NCI-H1105 treated with DMSO at 0.1 percent for 48 hours (cell line): ENCODE data around the gene YAE1.

Source experiments
- DNase-seq: peaks from one replicate; lab custom pipeline; 2025; lab: John Stamatoyannopoulos, UW

The YAE1 gene

DNA sequence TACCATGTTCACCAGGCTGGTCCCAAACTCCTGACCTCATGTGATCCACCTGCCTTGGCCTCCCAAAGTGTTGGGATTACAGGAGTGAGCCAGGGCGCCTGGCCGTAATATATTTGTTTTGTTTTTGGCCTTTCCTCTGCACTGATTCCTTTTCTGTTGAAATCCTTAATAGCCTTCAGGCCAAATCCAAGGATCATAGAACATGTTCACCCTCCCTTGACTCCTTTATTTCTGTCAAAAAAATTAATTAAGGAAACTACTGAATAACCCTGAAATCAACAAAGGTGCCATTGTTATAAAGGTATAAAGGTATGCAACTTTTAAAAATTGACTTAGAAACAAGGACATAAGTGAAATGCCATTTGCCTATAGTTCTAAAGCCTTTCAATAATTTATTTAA is 41.7 kb downstream of the YAE1 start:
- DNase-seq: no peak

- no peak for DNase-seq
Observed at GRCh38 chr7:39608278-39608677, 42.1 kb downstream of the YAE1 start.

- no peak for DNase-seq
Observed at GRCh38 chr7:39609113-39609934, 43.1 kb downstream of the YAE1 start.

DNA sequence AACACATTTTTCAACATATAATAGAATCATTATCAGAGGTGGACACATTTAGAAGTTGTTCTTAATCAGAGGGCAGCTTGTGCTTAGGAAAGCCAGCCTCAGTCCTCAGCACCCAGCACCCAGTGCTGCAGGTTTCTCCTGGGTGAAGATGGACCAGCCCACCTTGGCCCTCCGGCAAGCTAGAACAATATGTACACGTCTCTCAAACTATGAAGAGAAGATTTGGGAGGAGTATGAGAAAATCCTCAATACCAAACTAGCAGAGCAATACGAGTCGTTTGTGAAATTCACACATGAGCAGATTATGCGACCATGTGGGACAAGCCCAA is 43.7 kb downstream of the YAE1 start:
- DNase-seq: no peak

- DNase-seq: no peak
Observed at GRCh38 chr7:39613577-39613976, 47.4 kb downstream of the YAE1 start.

DNA sequence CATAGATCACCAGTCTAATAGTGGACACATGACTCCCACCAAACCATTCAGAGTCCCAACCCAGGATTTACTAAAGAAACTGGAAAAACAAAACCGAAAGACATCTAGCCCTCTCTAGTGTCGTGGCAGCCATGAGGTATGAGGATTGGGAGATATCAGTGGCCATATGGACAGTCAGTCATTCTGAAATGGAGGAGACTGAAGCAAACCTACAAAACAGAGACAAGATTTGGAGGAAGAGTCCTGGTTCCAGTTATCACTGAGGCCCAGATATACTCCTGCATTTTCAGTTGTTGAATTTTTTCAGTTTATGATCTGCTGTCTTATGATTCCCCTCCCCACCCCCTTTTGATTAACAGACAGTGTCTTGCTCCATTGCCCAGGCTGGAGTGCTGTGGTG is 48.1 kb downstream of the YAE1 start:
- DNase-seq: no peak

DNA sequence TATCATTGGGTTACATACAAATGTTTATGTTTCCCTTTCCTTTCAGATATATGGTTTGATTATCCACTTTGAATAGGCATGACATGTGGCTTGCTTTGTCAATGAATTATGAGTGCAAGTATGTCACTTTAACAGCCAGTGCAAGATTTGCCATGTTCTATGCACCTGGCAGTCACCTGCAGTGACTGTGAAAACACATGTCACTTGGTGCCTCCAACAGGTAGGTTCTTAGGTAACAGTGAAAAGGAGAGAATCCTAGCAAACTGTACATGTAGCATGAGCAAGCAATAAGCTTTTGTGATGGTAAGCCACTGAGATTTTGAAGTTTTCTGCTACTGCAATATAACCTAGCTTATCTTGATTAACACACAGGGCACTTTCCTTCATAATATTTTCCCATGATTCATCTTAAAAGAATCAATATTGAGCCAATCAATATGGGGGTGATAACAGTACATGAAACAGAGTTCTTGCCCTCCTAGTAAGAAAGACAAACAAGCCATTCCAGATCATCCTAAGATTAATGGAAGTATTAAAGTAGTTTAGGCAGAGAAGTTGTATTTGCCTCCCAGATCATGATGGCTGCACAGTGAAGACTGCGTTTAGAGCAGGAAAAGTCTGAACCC is 49.3 kb downstream of the YAE1 start:
- DNase-seq: no peak

DNA sequence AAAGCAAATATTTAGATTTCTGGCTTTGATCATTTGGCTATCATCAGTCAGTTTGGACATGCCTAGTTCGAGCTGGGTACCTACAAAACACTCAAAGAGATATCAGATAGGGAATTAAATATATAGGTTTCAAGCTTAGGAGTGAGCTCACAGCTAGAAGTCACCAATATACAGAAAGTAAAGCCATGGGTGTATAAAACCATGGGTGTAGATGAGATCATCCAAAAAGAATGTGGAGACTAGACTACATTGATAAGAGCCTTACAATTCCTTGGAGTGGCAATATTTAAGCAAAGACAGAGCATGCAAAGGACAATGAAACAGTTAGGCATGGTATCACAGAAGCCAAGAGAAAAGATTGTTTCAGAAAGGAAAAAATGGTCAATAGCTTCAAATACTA is 49.9 kb downstream of the YAE1 start:
- DNase-seq: no peak

- no peak for DNase-seq
Observed at GRCh38 chr7:39617005-39617404, 50.8 kb downstream of the YAE1 start.

DNA sequence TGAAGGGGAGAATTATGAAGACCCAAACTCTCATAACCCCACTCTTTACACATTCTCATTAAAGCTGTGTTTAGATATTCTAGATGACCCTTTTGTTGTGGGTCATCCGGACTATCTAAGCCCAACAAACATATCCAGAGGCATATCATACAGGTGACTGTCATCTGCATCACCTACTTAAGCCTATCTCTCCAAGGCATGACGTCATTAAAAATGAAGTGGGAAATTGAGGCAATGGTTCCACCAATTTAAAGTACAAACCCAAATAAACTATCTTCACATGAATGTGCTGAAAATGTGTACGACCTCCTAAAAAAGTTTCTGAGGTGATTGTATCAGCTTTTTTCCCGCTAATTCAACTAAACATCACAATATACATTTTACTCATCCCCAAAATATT is 52.7 kb downstream of the YAE1 start:
- no peak for DNase-seq

DNA sequence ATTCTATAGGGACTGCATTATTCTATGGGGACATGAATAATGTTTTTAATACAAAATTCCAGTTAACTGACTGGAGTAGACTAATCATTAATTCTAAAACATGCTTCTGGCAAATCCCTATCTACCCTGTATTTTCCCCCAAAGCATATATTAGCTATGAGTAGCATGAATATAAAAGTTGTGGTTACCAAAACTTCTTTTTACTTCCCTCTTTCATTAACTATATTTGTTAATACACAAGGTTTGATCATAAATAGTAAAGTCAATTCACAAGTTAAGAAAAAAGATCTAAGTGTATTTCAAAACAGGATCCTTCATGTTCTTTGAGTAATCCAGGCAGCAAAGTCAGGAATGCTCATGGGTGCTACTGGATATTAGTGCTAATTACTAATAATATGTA is 54.3 kb downstream of the YAE1 start:
- no peak for DNase-seq

GRCh38 chr7:39621261-39621660 is 55.1 kb downstream of the YAE1 start:
- no peak for DNase-seq

DNA sequence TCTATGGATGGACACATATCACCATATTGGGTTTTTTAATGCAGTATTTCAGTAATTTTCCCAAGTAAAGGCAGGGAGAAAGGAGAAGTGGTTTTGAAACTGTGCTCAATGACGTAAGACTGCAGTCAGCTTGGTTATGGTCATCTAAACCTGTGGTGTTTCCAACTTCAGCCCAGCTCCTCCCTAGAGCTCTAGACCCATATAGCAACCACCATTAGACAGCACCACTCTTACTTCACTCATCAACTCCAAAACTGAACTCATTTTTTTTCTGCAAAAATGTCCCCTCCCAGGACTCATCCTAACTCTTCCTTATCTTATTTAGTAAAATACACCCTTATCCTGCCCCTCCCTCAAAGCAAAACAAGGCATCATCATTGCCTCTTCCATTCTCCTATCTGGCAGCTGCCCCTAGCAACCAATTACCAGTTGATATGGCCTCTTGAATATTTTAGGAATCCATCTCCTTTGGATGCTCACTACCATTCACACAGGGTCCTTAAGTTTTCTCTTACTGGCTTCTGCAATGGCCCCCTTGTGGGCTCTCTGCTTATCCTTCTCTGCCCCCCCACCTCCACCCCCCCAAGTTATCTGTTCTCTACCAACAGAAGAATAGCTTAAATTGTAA is 55.7 kb downstream of the YAE1 start:
- no peak for DNase-seq
